Gastroesophageal sphincter (tissue), 3 donors: ENCODE measurements around the gene CDH4.

Source experiments
- POLR2AphosphoS5 ChIP-seq: sonication (generic); formaldehyde crosslinking; IDR thresholded peaks from one replicate; pipeline ENCODE4 v1.6.1; 2017; ENCODE audit warnings: antibody characterized with exemption
- TF ChIP-seq, protein P1 (sequence below), 4 experiments: fragments of 200-600 bp in 2 of 4; fragments of 450-650 bp in 2 of 4; sonication (generic) in 1 of 4; IDR thresholded peaks; one replicate each; pipeline ENCODE4 v1.5.1; 2017 to 2019; ENCODE audit warnings: antibody characterized with exemption in 4 of 4, mild to moderate bottlenecking in 2 of 4, moderate library complexity in 2 of 4

DNA sequence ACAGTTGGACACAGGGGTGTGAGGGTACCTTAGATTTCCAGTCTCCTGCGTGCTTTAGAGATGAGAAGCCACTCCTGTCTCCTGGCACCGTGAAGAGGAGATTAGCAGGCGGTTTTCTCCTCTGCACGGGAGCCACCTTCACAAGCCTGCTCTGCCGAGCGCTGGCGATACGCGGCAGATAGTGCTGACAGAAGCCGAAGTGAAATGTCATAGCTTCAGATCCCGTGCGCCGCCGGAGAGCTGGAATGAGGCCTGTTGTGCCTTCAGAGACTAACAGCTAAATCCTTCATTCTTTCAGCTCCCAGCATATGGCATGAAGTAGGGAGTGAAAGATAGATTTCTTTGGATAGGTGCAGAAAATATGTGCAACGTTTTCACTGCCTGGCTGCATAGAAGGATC lies 442.6 kb downstream of the CDH4 start:
- TF ChIP-seq POLR2AphosphoS5: no peak
- TF ChIP-seq, protein P1, sequence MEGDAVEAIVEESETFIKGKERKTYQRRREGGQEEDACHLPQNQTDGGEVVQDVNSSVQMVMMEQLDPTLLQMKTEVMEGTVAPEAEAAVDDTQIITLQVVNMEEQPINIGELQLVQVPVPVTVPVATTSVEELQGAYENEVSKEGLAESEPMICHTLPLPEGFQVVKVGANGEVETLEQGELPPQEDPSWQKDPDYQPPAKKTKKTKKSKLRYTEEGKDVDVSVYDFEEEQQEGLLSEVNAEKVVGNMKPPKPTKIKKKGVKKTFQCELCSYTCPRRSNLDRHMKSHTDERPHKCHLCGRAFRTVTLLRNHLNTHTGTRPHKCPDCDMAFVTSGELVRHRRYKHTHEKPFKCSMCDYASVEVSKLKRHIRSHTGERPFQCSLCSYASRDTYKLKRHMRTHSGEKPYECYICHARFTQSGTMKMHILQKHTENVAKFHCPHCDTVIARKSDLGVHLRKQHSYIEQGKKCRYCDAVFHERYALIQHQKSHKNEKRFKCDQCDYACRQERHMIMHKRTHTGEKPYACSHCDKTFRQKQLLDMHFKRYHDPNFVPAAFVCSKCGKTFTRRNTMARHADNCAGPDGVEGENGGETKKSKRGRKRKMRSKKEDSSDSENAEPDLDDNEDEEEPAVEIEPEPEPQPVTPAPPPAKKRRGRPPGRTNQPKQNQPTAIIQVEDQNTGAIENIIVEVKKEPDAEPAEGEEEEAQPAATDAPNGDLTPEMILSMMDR (IDR thresholded peaks at IDR 0.05): no peak
